Thoracic aorta (tissue), 2 donors: ENCODE measurements around the gene CPZ. TPM values are rescaled to one million over a fixed set of nuclear protein-coding genes. Genes with fewer than 3 reads are reported as not detected.

Source experiments
- ATAC-seq: fragments of 150-250 bp; one replicate; pipeline ENCODE4 v1.8.0; 2017; ENCODE audit warnings: low read depth; ENCODE audit not compliant: insufficient number of reproducible peaks, low FRiP score
- DNase-seq: peaks from one replicate; pipeline ENCODE4 v3.0.0-alpha.2; 2020; ENCODE audit warnings: low spot score
- H3K27ac ChIP-seq, 2 donors: fragments of 200-600 bp; sonication (generic); 1 replicate in 1 of 2; 2 replicates in 1 of 2; pipeline ENCODE4 v1.5.1; 2016; ENCODE audit warnings: mild to moderate bottlenecking in 2 of 2, moderate library complexity in 2 of 2
- H3K27me3 ChIP-seq: fragments of 200-600 bp; sonication (generic); replicated peaks from 2 replicates; pipeline ENCODE4 v1.6.0; 2016; ENCODE audit warnings: mild to moderate bottlenecking; ENCODE audit not compliant: insufficient read depth
- H3K36me3 ChIP-seq: fragments of 200-600 bp; sonication (generic); one replicate; pipeline ENCODE4 v1.5.1; 2016
- H3K4me1 ChIP-seq, 2 donors: fragments of 200-600 bp; sonication (generic); 1 replicate in 1 of 2; 2 replicates in 1 of 2; pipeline versions ENCODE4 v1.5.1 to v1.6.0; 2016; ENCODE audit warnings: low read depth in 2 of 2, mild to moderate bottlenecking in 1 of 2; ENCODE audit not compliant: control insufficient read depth in 1 of 2
- H3K4me3 ChIP-seq: fragments of 200-600 bp; sonication (generic); 2 replicates; pipeline ENCODE4 v1.5.1; 2016; ENCODE audit warnings: mild to moderate bottlenecking
- H3K9me3 ChIP-seq: fragments of 200-600 bp; sonication (generic); 2 replicates; pipeline ENCODE4 v1.5.1; 2016
- CTCF ChIP-seq: fragments of 200-600 bp; sonication (generic); IDR thresholded peaks from one replicate; pipeline ENCODE4 v1.5.1; 2019; ENCODE audit warnings: antibody characterized with exemption
- total RNA-seq, 2 donors: library from RNA; depleted of rRNA; stranded (reverse); fragments of >200 nt; gene quantifications; one replicate each; pipeline versions ENCODE4 v1.1.0 to v1.2.3, GENCODE V29; 2016

CPZ gene
- total RNA-seq, 2 donors from 2014 or later: 3.0 to 6.1 TPM

GRCh38 chr4:8553991-8554405, 38.6 kb upstream of the CPZ start:
- H3K36me3 ChIP-seq: no peaks in the 10 kb centered on the region
- ATAC-seq (no peak), DNase-seq (no peak)
- TF ChIP-seq CTCF: no peak
- no peaks in the 10 kb centered on the region for H3K27me3 ChIP-seq
- H3K27ac ChIP-seq: no peak overlapping the region
- H3K4me1 ChIP-seq: no peaks in the 10 kb centered on the region
- no peak overlapping the region for H3K4me3 ChIP-seq
- no peaks in the 10 kb centered on the region for H3K9me3 ChIP-seq

GRCh38 chr4:8554555-8555100, 37.9 kb upstream of the CPZ start:
- Histone ChIP-seq H3K27ac (no peak overlapping the region), H3K4me1 (no peaks in the 10 kb centered on the region), H3K4me3 (no peak overlapping the region), H3K9me3 (no peaks in the 10 kb centered on the region), H3K27me3 (no peaks in the 10 kb centered on the region), H3K36me3 (no peaks in the 10 kb centered on the region)
- DNase-seq (no peak), ATAC-seq (no peak)
- TF ChIP-seq CTCF: no peak

DNA sequence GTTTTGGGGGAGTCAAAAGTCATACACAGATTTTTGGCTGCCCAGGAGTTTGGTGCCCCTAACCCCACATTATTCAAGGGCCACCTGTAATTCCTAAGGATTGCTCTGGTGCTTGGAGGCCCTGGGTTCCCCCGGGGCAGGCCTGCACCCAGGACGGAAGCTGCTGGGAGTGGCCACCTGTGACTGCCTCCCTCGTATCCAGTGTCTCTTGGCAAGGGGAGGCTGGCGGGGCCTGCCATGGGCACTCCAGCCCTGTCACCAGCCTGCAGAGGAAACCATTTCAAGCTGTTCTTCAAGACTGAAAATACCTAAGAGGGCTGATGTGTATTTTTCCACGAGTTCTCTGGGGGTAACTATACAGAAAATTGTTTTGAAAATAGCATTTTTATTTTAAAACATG, 36.8 kb upstream of the CPZ start:
- H3K27ac ChIP-seq: no peak overlapping the region
- DNase-seq: no peak
- no peak for ATAC-seq
- no peaks in the 10 kb centered on the region for H3K27me3 ChIP-seq
- H3K4me3 ChIP-seq: no peak overlapping the region
- TF ChIP-seq CTCF: no peak
- H3K36me3 ChIP-seq: no peaks in the 10 kb centered on the region
- H3K9me3 ChIP-seq: no peaks in the 10 kb centered on the region
- no peaks in the 10 kb centered on the region for H3K4me1 ChIP-seq

DNA sequence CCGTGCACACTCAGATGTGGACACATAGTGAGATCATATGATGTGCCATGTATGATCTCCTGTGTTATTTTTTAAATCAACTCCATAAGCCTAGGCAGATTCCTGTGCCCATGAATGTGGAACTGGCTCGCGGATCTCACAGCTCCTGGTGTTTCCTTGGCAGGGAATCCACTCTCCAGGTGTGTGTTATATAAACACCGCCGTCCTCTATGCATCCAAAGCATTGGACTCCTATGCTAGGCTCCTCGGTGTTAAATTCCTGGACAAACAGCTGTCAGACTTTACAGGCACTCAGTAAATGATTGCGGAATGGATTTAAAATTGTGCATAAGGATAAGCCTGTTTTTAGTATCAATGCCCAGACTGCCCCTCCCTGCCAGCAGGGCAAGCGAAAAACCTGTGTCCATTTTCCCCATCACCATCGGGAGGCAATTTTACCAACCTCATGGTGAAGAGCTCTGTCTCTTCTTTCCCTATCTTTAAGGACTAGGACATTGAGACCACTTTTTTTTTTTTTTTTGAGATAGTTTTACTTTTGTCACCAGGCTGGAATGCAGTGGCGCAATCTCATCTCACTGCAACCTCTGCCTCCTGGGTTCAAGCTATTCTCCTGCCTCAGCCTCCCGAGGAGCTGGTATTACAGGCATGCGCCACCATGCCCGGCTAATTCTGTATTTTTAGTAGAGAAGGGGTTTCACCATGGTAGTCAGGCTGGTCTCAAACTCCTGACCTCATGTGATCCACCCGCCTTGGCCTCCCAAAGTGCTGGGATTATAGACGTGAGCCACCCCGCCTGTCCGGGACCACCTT, 36.0 kb upstream of the CPZ start:
- ATAC-seq (no peak), DNase-seq (no peak)
- H3K4me1 ChIP-seq: no peaks in the 10 kb centered on the region
- no peaks in the 10 kb centered on the region for H3K27me3 ChIP-seq
- no peaks in the 10 kb centered on the region for H3K36me3 ChIP-seq
- no peaks in the 10 kb centered on the region for H3K9me3 ChIP-seq
- no peak for TF ChIP-seq CTCF
- H3K27ac ChIP-seq: no peak overlapping the region
- H3K4me3 ChIP-seq: no peak overlapping the region

- H3K36me3 ChIP-seq: no peaks in the 10 kb centered on the region
- no peak overlapping the region for H3K27ac ChIP-seq
- no peak for TF ChIP-seq CTCF
- no peaks in the 10 kb centered on the region for H3K27me3 ChIP-seq
- no peaks in the 10 kb centered on the region for H3K9me3 ChIP-seq
- ATAC-seq: no peak
- DNase-seq: no peak
- no peak overlapping the region for H3K4me3 ChIP-seq
- H3K4me1 ChIP-seq: no peaks in the 10 kb centered on the region
These were observed 35.2 kb upstream of the CPZ start for GRCh38 chr4:8557151-8558076.
